Thyroid gland (tissue), 4 donors: ENCODE measurements around the gene HOTAIR.

Source experiments
- CTCF ChIP-seq, 6 experiments: fragments of 200-600 bp in 3 of 6; fragments of 450-650 bp in 3 of 6; sonication (generic) in 3 of 6; IDR thresholded peaks; one replicate each; pipeline ENCODE4 v1.5.1; 2016 to 2019; ENCODE audit warnings: antibody characterized with exemption in 6 of 6, mild to moderate bottlenecking in 2 of 6, inconsistent platforms in 1 of 6, moderate library complexity in 1 of 6
- POLR2A ChIP-seq, 2 donors: fragments of 450-650 bp; IDR thresholded peaks; one replicate each; pipeline ENCODE4 v1.6.1; 2017; ENCODE audit warnings: antibody characterized with exemption in 2 of 2, mild to moderate bottlenecking in 2 of 2, moderate library complexity in 1 of 2

- TF ChIP-seq POLR2A (IDR thresholded peaks at IDR 0.05), result no peak
- TF ChIP-seq CTCF (IDR thresholded peaks at IDR 0.05), result no peak
Measured at GRCh38 chr12:53937596-53938325, 37.0 kb downstream of the HOTAIR start.
